HG03108 (cell line): ENCODE data around the gene GPAT3.
"Not testable (repeated sequence)": the region's sequence is repeated elsewhere in the genome, so short reads cannot be mapped to it uniquely, and the experiment has no call there.

Experiments used
- ATAC-seq: cut with Tn5 transposase; IDR thresholded peaks from one replicate; pipeline ENCODE4 v1.9.1; 2021; ENCODE audit warnings: moderate library complexity; ENCODE audit not compliant: unreplicated experiment

Gene GPAT3

DNA sequence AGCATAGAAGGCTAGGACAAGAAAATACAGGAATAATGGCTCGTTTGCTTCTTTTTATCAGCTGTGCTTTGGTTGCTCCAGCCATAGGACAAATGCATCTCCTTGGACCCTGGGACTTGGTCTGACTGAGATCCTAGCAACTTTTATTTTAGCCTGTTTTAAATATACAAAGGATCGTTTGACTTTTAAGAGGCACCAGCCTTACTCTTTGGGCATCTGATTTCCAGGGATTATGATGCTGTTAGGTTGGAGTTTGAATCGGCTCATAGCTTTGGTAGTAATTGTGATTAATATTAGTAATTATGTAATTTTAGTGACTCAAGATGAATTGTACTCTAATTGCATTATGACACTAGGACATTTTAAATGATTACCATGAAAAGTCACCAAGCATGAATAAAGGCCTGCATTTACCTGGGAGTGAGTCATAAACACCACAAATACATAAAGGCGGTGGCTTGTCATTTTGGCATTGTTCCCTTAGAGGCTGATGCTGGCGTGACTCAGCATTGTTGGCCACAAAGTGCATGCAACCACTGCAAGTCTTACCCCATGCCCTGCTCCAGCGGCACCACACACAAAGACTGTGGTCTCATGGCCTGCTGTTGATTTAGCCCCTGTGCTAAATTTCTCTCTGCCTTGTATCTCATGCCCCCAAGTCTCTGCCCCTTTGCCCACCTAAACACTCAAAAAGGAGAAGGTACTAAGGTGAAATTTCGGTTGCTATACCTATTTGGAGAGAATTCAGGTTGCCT, 12.4 kb downstream of the GPAT3 start:
- peak; percentile 86 for ATAC-seq

DNA sequence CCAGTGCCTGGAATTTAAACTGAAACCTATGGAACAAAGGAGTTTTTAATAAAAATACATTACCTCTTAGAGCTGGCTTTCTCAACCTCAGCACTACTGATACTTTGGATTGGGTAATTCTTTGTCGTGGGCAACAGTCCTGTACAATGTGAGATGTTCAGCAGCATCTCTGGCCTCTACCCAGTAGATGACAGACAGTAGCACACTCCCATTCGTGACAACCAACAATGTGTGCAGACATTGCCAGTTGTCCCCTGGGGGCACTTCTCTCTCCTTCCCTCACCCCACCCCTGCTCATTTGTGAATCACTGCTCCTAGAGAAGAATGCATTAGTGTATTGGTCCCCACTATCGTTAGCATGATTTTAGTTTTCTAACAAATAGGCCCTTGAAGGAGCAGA, 16.2 kb downstream of the GPAT3 start:
- ATAC-seq = no peak

DNA sequence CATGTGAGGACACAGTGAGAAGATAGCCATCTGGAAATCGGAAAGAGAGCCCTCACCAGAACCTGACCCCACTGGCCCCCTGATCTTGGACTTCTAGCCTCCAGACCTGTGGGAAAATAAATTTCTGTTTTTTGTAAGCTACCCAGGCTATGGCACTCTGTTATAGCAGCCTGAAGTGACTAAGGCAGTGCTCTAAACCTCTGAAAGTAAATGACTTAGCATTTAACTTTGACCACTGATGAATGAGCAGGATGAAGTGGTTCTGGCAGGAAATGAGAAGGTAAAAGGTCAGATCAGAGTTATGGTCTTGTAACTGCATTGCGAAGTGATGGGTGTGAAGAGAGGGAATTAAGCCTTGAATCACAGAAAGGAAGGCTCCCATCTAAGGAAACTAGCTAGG, 17.0 kb downstream of the GPAT3 start:
- peak; percentile 69 for ATAC-seq

DNA sequence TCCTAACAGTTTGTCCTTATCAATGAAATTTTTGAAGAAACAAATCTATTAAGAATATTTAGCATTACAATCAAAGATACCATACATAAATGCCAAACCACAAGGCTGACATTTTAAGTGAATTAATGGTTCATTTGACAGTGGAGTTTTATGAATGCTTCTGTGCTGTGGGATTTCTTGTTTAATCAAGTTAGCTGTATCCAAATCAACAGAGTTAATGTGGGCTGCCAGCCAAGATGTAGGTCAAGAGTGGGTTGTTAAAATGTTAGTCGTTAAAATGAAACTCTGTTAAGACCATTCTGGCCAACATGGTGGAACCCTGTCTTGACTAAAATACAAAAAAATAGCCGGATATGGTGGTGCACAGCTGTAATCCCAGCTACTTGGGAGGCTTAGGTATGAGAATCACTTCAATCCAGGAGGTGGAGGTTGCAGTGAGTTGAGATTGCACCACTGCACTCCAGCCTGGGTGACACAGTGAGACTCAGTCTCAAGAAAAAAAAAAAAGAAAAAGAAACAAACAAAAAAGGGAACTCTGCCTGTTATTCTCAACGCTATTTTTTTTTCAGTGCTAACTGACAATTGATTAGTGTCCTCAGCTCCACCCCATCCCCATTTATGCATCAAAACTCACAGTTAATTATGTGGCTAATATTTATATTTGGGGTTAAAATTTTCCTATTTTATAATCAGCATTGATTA, 20.2 kb downstream of the GPAT3 start:
- no peak for ATAC-seq

DNA sequence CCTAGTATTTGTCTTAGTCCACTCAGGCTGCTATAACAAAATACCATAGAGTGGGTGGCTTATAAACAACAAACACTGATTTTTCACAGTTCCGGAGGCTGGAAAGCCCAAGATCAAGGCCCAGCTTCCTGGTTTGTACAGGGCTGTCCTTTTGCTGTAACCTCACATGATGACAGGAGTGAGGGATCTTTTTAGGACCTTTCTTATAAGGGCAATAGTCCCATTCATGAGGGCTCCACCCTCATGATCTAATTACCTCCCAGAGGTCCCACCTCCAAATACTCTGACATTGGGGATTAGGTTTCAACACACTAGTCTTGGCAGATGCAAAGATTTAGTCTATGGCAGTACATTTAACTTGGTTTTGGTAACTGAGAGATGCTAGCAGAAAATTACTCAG, 20.9 kb downstream of the GPAT3 start:
- ATAC-seq = no peak

DNA sequence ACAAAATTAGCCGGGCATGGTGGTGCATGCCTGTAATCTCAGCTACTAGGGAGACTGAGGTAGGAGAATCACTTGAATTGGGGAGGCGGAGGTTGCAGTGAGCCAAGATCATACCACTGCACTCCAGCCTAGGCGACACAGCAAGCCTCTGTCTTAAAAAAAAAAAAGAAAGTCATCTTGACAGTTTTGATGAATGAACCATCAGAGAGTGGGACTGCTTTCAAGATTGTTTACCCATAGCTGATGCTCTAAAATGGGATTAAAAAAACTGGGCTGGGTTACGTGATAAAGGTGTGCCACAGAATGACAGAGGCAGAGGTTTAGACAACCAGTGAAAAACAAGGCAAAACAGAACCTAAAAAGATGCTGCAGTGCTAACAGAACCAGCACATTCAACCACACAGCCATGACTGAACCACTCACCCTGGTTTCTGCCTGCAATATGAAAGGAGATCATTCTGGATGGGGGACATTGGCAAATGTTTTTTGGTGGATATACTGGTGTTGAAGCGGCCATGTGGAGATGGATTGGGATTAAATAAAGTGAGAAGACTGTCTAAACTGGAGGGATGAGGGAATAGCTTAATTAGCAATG, 22.2 kb downstream of the GPAT3 start:
- no peak for ATAC-seq

DNA sequence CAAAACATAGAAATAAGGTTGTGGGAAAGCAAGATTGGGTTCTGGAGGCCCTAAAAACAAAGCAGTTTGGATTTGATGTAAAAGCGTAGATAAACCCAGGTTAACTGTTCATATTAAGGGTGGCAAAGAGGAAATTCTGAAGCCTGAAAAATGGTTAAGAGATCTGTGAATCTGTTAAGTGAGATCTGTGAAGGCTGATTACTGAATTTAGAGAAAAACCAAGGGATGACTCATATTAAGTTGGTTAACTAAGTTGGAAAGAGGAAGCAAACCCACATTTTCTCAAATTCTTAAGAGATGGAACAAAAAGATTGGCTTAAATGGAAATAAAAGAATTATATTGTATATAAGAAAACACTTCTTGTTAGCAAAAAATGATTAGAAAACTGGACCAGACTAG, 22.8 kb downstream of the GPAT3 start:
- no peak for ATAC-seq

DNA sequence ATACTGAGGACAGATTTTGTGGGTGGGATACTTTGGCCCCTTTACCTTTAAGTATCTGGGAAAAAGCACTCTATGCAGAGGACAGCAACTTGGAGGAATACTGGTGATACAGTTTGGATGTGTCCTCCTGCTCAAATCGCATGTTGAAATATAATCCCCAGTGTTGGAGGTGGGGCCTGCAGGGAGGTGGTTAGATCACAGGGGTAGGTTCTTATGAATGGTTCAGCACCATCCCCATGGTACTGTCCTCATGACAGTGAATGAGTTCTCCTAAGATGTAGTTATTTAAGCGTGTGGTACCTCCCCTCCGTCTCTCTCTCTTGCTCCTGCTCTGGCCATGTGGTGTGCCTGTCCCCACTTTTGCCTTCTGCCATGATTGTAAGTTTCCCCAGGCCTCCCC, 24.6 kb downstream of the GPAT3 start:
- ATAC-seq = no peak

DNA sequence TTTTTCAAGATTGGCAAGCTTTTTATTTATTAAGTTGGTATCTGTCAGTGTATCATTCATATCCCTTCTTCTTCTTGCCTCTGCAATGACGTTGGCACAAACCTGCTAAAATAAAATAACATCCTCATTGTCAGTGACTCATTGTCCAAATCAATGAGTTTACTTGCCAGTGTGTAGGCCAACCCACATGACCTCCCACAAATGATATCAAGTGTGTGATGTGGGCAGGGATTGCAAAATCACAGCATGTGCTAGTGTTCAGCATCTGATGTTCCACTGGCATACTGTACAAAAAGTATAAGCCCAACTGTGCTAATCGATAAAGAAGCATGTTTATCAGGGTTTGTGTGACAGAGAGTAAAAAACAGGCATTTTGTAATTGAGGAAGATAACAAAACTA, 25.5 kb downstream of the GPAT3 start:
- ATAC-seq = no peak

DNA sequence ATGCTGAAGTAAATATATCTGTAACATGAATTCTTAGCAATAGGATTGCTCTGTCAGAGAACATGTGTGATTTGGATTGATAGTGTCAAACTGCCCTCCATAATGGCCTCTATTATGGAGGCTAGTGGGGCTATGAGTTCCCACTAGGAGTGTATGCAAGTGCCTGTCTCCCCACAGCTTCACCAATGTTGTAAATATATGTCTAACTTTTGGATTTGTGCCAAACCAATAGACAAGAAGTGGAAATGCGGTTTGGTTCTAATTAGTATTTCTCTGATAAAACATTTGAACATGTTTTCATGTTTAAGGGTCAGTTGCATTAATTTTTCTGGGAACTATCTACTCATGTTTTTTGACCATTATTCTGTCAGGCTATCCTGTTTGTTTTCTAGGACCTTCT, 28.1 kb downstream of the GPAT3 start:
- ATAC-seq = no peak

DNA sequence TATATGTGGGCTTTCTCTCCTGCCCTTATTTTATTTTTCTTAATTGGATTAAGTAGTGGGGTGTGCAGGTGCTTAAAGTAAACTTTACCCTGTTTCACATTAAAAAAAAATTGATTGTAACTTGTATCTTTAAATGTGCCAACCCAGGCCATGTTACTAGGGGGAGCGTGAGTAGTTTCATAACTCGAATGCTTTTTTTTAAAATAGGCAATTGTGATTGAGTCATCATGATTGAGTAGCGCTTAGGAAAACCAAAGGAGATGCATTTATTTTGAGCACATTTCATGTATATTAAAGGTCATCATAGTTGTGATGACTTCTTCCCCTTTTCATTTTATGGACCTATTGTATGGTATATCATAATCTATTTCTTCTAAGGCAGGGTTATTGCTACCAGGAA, 32.2 kb downstream of the GPAT3 start:
- no peak for ATAC-seq

DNA sequence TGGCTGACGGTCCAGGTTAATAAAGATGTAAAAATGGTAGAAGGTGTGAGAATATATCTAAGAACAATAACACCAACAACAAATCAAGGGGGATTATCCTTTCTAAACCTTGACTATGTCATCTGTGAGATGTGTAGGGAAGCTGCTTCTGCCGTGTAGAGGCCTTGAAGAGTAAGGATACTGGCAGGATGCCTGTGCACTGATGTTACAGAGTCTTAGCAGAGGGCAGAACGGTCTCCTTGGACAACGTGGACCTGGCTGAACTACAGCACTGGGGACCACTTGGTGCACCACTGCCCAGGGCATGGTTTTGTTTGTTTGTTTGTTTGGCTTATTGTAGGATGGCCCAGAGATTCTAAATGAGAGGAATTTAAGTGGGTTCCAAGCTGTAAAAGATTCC, 33.5 kb downstream of the GPAT3 start:
- ATAC-seq = peak; percentile 10

DNA sequence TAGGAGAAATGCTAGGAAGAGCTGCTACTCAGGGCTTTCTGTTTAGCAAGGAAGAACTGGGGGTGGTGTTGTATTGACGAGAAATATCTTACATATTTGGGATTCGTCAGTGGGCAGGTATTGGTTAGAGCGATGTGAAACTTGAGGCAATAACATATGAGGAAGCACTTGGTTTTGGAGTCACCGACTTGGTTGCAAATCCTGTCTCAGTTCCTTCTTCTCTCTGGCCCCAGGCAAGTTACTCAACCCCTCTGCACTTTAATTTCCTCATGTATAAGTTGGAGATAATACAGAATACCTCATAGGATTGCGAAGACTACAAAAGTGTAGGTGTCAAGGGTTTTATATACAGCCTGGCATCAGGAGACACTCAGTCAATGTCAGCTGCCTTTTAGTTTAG, 34.1 kb downstream of the GPAT3 start:
- ATAC-seq = peak; percentile 76

DNA sequence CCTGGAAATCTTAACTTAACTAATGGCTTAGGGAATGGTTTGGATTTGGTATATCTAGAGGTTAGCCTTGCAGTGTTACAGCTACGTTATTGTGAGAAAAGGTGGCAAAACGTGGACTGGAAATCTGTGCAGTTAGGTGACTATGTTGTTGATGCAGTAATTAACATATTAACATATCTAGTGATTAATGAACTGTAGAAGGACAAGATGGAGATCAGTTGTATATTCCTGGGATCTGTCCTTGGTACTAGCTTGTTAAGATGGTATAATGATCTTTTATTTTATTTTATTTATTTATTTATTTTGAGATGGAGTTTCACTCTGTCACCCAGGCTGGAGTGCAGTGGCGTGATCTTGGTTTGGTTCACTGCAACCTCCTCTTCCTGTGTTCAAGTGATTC, 36.9 kb downstream of the GPAT3 start:
- no peak for ATAC-seq

DNA sequence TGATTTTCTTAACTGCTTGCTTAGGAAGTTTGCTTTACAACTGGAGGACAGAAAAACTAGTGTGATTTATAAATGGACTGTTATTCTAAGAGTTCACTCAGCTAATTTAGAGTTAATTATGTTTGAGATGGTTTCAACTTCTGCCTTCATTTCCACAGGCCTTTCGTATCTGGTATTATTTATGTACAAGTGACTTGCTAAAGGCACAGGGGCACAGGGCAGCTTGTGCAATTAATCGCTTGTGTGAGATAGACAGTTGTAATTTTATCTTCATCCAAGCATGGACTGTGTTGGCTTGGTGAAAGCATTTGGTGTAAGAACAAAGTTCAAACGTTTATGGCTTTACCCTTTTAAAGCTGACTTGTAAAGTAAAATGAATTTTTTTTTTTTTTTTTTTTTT, 38.3 kb downstream of the GPAT3 start:
- no peak for ATAC-seq

DNA sequence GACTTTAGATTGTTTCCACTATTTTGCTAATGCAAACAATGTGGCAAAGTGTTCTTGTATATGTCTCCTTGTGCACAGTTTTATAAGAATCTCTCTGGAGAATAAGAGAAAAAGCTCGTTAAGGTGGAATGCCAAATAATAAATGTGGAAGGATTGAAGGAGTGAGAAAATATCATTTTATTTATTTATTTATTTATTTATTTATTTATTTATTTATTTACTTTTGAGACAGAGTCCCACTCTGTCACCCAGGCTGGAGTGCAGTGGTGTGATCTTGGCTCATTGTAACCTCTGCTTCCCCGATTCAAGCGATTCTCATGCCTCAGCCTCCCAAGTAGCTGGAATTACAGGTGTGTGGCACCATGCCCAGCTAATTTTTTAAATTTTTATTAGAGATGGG, 40.3 kb downstream of the GPAT3 start:
- ATAC-seq = not testable (repeated sequence)

DNA sequence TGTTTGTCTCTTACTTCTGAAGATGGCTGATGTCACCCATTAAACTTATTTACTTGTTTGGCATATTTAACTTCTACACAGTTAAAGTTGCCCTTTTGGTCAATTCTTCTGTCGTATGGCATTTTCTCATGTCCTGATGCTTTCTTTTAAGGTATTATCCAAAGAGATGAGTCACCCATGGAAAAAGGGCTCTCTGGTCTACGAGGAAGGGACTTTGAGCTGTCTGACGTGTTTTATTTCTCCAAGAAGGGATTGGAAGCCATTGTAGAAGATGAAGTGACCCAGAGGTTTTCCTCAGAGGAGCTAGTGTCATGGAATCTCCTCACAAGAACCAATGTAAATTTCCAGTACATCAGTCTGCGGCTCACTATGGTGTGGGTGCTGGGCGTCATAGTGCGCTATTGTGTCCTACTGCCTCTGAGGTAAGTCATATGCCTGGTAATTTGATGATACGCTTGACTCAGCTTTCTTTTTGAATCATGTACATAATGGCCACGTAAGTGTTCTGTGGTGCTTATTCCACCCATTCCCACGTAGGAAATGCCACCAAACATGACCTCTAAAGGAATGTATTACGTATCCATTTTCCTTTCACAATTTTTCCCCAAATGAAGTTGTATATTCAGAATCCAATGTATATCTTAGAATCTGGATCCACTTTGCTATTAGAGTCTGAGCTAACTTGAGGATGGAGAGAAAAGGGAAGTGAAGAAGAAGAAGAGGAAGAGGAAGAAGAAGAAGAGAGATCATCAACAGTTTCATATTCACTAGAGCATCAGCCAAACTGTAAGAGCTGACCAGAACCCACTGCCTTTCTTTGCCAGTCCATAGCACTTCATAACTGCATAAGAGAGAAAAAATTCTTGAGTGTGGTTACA, 45.7 kb downstream of the GPAT3 start:
- ATAC-seq = peak; percentile 51

DNA sequence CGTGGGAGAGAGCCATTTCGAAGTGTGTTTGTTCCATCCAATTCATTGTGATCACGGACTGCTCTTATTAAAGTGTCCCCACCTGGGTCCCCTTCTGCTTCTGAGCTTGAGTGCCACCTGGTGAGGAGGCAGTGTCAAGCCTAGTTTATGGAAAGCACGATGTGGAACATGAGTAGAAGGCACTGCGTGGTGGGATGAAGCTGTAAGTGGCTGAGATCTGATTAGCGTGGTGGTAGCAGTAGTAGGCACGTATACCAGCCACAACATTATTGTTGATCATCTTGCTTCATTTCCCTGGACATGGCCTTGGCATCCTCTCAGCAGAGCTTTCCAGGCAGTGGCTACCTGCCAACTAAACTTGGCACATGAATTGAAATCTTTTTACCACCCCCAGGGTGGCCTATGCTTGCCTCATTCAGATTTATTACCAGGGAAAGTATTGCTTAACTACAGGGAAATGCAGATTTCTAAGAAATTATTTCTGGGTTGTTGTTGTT, 46.4 kb downstream of the GPAT3 start:
- ATAC-seq = peak; percentile 42

DNA sequence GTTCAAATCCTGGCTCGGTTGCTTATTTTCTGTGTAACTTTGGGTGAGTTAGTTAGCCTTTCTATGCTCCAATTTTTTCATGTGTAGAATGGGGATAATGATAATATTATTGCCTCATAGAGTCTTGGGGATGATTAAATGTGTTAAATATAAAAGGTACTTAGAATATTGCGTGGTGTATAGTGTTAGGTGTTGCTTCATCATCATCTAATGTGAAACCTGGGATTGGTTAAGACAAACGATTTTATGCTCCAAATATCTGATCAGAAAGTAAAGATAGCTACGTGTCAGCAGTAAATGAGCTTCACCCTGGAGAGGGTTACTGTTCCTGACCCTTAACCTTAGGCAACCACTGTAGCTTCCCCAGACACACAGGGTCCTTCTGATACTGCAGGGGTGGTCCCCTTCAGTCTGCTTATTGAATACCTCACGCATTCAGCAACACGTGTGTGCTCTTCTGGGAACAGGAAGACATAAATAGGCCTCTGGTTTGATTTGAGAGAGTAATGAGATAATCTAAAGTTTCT, 50.1 kb downstream of the GPAT3 start:
- ATAC-seq = no peak

DNA sequence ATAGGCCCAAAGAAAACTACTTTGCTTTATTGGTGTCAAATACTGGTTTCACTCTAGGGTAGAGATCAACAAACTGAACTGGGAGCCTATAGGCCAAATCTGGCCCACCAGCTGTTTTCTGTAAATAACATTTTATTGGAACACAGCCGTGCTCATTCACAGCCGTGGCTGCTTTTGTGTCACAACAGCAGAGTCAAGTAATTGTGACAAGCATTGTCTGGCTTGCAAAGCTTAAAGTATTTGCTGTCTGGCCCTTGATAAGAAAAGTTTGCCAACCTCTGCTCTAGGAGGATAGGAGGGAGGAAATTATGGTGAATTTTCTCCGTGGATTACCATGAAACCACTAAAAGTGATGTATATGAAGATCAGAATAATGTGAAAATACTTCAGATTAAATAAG, 53.4 kb downstream of the GPAT3 start:
- ATAC-seq = no peak

DNA sequence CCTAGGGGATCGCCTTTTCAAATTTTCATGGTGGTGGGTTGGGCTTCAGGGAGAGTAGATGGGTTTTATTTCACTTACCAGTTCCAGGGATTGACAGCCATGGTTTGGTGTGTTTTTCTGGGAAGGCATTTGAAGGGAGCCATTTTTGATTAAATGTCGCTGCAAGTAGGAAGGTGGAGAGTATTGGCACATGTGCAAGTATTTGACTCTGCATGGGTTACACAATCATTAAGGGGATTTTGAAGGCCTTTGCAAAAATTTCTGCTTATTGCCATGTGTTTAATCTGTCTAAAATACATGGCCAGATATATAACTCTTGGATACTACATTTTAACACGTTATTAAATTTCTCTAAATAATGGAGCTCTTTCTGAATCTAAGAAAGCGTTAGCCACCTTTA, 55.1 kb downstream of the GPAT3 start:
- no peak for ATAC-seq
